ENCODE results near the gene LACRT.
"Not testable (repeated sequence)": the region's sequence is repeated elsewhere in the genome, so short reads cannot be mapped to it uniquely, and the experiment has no call there.

LACRT gene, protein sequence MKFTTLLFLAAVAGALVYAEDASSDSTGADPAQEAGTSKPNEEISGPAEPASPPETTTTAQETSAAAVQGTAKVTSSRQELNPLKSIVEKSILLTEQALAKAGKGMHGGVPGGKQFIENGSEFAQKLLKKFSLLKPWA

GRCh38 chr12:54634795-54635194, at the start of gene LACRT:
TSS of gene LACRT (minus strand) at chr12:54634895. CDS start at chr12:54634841, 54 bp downstream.
- DNase-seq = no peak

DNA sequence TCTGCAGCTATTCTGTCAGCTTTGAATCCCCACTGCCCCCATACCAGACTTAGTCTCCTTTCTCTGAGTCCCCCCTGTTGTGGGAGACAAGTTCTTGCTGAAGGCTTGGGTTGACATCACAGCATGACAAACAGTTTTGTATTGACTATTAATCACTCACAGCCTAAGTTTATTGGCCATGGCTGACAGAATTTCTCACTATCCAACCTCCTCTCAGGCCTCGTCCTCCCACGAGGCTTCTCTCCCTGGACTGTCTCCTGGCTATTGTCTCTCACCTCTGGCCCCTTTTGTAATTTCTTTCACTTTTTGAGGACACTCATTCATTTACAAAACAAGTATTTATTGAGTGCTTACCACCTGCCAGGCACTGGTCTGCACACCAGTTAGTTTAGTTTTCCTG, 48.7 kb upstream of the LACRT start:
- no peak for DNase-seq

- DNase-seq = no peak
Measured at GRCh38 chr12:54682674-54683073, 48.0 kb upstream of the LACRT start.

DNA sequence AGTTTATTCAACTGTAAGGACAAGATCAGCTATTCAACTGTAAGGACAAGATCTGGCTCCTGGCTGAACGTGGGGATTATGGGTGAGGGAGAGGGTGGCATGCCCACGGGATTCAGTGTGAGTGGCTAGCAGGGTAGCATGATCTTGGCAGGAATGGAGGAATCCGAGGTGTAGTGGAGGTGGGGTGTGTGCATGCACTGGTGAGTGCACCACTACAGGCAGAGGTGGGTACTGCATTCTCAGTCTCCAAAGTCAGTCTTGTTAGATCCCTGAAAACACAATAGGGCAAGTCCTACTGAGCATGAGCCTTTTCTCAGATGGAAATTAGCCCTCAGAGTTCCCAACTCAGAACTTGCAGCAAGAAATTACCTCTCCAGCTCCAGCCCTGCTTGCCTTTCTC, 45.7 kb upstream of the LACRT start:
- DNase-seq = peak in 1 of 2 experiments; percentile 16

DNA sequence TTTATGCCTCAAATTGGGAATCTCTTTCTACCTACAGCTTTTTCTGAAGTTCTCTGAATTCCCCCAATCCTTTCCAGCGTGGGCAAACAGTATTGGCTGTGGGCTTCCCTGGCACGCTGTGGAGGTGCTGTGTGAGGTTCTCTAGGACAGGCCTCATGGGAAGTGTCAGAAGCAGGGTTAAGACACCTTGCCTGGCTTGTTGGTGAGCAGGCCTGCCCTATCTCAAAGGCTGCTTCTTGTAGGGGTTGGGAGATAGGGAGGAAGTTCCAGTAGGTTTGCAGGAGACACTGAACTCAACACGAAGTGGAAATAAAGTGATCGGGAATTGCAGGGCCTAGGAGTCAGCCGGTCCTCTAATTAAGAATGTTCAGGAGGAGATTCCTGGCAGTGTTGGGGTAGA, 43.4 kb upstream of the LACRT start:
- no peak for DNase-seq

DNA sequence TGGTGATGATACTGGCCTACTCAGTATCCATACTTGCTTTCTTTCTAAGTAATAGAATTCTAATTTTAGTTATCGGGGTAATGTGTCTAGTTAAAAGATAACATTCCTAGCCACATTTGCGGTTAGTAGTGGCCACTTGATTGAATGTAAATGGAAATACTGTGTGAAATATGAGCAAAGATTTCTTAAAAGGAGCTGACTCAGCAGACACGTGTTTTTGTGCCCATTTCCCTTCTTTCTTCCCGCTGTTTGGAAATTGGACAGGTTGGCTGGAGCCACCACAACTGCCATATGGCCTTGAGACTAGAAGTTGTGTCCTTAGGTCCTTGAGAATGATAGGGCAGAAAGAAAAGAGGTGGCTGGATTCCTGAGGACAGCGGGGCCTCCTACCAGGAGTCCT, 33.2 kb upstream of the LACRT start:
- DNase-seq = no peak

- DNase-seq = no peak
Measured at GRCh38 chr12:54666008-54666407, 31.3 kb upstream of the LACRT start.

- DNase-seq = not testable (repeated sequence)
Measured at GRCh38 chr12:54665022-54665635, 30.4 kb upstream of the LACRT start.

DNA sequence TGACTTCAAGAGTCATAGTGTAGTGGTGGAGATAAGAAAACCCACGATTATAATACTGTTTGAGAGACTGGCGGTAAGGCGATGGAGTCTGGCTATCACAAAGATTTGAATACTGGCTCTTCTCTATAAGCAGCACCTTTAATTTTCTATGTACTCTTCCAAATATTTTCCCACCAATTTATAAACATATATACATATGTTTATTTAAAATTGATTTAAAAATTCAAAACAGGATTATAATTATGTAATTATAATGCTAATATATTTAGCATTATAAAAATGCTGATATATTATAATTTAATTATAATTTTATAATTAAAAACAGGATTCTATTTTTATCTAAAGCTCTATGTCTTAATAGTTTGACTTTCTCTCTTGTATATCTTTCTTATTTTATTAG, 28.9 kb upstream of the LACRT start:
- DNase-seq = no peak

- no peak for DNase-seq
Measured at GRCh38 chr12:54662026-54662425, 27.3 kb upstream of the LACRT start.

GRCh38 chr12:54661048-54661447, 26.4 kb upstream of the LACRT start:
- DNase-seq = no peak

GRCh38 chr12:54660320-54660962, 25.7 kb upstream of the LACRT start:
- DNase-seq = no peak

GRCh38 chr12:54658306-54659264, 23.9 kb upstream of the LACRT start:
- peak; percentile 23 to 27 for DNase-seq

DNA sequence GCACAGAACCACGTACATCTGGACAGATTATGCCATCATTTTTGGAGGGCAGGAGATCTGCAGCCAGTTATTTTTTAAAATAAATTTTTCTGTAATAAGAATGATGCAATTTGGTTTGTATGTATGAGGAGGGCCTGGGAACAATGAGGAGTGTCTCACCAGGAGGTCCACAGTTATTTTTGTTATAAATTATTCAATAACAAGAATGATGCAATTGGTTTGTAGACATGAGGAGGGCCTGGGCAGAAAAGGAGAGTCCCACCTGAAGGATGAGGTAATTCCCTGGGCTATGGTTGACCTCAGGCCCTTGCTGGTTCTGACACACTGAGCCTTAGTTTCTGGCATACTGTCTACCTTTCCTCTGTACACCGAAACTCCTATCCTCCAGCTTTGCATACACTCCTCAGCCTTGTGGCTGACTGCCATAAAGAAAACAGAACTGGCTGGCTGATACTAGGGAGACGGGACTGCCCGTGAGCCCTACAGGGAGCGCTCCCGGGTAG, 22.5 kb upstream of the LACRT start:
- DNase-seq = no peak

DNA sequence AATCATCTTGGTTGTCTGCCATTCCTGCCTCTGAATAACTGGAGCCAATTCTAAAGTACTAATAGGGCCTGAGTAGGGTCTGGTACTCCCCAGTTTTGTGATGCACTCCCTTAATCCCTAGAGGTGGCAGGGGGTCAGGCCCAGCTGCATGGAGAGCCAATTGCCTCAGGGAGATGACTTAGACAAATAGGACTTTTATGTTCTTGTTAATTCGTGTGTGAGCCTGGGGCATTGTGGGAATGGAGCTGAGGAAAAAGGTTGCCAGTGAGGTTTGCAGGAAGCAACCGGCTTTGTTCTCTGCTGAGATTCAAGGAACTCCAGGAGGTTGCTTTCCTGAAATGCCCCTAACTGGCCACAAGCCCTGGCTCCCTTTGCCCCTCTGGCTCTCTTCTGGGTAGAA, 20.2 kb upstream of the LACRT start:
- DNase-seq = no peak

GRCh38 chr12:54653025-54653424, 18.3 kb upstream of the LACRT start:
- DNase-seq = no peak

DNA sequence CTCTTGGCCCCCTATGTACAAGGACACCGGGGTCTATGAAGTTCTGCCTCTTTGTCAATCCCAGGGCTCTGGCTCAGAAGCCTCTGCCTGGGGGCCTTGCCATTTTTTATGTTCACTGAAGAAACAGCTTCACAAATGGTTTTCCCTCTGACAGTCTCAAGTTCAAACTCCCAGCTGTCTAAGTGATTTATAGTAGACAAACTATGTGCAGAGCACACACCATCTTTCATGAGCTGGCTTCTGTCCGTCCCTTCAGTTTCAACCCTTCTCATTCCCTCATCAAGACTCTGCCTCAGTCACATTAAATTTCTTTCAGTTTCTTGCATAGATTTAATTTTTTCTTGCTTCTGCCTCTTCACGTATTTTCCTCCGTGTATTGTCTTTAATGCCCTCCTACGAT, 16.2 kb upstream of the LACRT start:
- no peak for DNase-seq

GRCh38 chr12:54650409-54650808, 15.7 kb upstream of the LACRT start:
- peak in 1 of 2 experiments; percentile 1 for DNase-seq

DNA sequence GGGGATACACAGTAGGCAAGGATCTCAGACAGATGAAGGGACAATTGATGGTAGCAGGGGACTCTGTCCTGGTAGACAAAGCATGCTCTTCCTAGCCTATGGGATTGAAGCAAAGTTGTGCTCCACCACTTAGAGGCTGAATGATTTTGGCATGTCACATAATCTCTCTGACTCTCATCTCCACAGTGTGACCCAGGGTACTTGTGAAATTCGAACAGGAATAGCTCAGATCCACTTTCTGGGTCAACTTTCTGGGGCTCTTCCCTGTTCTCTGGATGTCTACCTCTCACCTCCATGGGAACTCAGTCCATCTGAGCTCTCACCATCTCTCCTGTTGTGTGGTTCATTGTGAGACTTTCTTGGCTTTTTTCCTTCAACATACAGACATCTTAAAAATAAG, 15.1 kb upstream of the LACRT start:
- DNase-seq = no peak

DNA sequence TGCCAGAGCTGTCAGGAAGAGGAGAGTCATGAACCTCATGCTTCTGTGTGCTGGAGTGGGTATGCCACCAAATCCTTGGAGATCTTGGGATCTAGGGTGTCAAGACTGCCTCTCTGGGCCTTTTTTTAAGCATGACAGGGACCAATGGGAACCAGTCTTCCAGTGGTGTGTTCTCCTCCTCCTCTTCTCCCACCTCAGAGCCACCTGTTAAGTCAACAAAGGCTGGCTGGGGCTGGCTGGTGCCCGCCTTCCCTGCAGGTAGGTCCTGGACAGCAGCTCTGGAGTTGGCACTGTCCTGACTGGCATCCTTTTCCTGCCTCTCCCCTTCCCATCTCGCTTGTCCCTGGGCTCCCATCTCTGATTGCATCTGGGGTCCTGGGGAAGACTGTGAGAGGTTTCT, 13.6 kb upstream of the LACRT start, which contains the start of gene DCD:
Gene DCD, minus strand, starts transcription at position 101 of the 400 bp plus-strand sequence. Its CDS starts 62 bp downstream, at position 39.
- DNase-seq = no peak

- no peak for DNase-seq
Measured at GRCh38 chr12:54641554-54641953, 6.9 kb upstream of the LACRT start.

- DNase-seq = no peak
Measured at GRCh38 chr12:54641089-54641488, 6.4 kb upstream of the LACRT start.

GRCh38 chr12:54639112-54639511, 4.4 kb upstream of the LACRT start:
- DNase-seq = not testable (repeated sequence)
